HUES6 (cell line): ENCODE results near the gene SYCE1L.
"Not testable (repeated sequence)": the region's sequence is repeated elsewhere in the genome, so short reads cannot be mapped to it uniquely, and the experiment has no call there.

Experiments
- H3K27ac ChIP-seq: 2 replicates; pipeline ENCODE4 v1.7.0; 2013; ENCODE audit warnings: low read depth, mild to moderate bottlenecking, low read length, inconsistent platforms
- H3K27me3 ChIP-seq: 2 replicates; pipeline ENCODE4 v1.6.1; 2013; ENCODE audit warnings: low read length; ENCODE audit not compliant: control insufficient read depth, insufficient read depth
- H3K36me3 ChIP-seq: 2 replicates; pipeline ENCODE4 v1.6.1; 2013; ENCODE audit warnings: low read length; ENCODE audit not compliant: control insufficient read depth, insufficient read depth
- H3K4me1 ChIP-seq: 2 replicates; pipeline ENCODE4 v1.6.1; 2013; ENCODE audit warnings: low read length; ENCODE audit not compliant: control insufficient read depth, insufficient read depth
- H3K4me3 ChIP-seq: 2 replicates; pipeline ENCODE4 v1.5.1; 2013; ENCODE audit warnings: low read depth, low read length
- H3K9ac ChIP-seq: one replicate; pipeline ENCODE4 v1.6.1; 2013; ENCODE audit warnings: mild to moderate bottlenecking, low read length
- H3K9me3 ChIP-seq: 2 replicates; pipeline ENCODE4 v1.6.1; 2013; ENCODE audit warnings: low read depth, low read length; ENCODE audit not compliant: control insufficient read depth, insufficient read depth

The SYCE1L gene

DNA sequence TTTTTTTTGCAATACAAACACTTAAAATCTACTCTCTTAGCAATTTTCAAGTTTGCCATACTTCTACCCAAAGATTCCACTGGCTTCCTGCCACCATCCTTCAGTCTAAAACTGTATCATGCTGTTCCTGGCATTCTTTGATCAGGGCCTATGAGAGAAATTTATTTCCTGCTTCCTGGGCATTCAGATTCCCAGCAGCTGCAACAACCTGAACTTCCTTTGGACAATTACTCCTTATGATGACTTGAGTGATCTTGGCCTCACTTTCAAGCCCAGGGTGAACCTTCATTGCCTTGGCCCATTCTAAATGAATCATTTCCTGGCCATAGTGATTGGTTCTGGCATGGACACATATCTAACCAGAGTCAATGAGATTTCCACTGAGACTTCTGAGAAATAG, 26.3 kb upstream of the SYCE1L start:
- Histone ChIP-seq H3K4me3 (no peak overlapping the region), H3K27me3 (no peaks in the 10 kb centered on the region), H3K4me1 (no peaks in the 10 kb centered on the region), H3K9ac (no peak overlapping the region), H3K9me3 (no peaks in the 10 kb centered on the region), H3K36me3 (no peaks in the 10 kb centered on the region), H3K27ac (no peak overlapping the region)

DNA sequence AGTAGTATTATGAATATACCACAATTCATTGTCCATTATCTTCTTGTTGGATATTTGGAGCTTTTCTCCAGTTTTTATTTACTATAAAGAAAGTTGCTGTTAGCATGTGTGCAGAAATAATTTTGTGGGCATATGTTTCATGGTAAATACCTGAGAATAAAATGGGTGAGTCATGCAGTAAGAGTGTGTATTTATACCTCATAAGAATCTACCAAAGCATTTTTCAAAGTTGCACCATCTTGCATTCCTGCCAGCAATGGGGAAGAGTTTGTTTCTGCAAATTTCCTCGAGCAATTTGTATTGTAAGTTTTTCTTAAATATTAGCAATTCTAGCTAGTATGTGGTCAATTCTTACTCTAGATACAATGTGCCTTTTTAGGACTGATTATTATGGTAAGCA, 16.1 kb upstream of the SYCE1L start:
- Histone ChIP-seq H3K27me3 (no peaks in the 10 kb centered on the region; the same call in 1 of the 2 replicates), H3K4me1 (no peaks in the 10 kb centered on the region), H3K27ac (no peak overlapping the region), H3K9me3 (no peaks in the 10 kb centered on the region), H3K4me3 (no peak overlapping the region), H3K36me3 (no peaks in the 10 kb centered on the region), H3K9ac (no peak overlapping the region)

GRCh38 chr16:77186298-77186697, 12.9 kb upstream of the SYCE1L start:
- not testable (repeated sequence) for H3K4me1 ChIP-seq, H3K36me3 ChIP-seq, H3K9me3 ChIP-seq, H3K9ac ChIP-seq, H3K27ac ChIP-seq, H3K4me3 ChIP-seq, H3K27me3 ChIP-seq

- Histone ChIP-seq H3K27me3 (no peaks in the 10 kb centered on the region), H3K4me1 (0 out of 2 replicates have a peak, but pooled peaks cover 4% of the 10 kb centered on the region), H3K9me3 (no peaks in the 10 kb centered on the region), H3K9ac (peak overlapping the region; percentile 85), H3K36me3 (peaks cover 16% of the 10 kb centered on the region), H3K27ac (no peak overlapping the region), H3K4me3 (peak overlapping the region; percentile 83)
Observed at GRCh38 chr16:77190190-77190477, 9.1 kb upstream of the SYCE1L start.

DNA sequence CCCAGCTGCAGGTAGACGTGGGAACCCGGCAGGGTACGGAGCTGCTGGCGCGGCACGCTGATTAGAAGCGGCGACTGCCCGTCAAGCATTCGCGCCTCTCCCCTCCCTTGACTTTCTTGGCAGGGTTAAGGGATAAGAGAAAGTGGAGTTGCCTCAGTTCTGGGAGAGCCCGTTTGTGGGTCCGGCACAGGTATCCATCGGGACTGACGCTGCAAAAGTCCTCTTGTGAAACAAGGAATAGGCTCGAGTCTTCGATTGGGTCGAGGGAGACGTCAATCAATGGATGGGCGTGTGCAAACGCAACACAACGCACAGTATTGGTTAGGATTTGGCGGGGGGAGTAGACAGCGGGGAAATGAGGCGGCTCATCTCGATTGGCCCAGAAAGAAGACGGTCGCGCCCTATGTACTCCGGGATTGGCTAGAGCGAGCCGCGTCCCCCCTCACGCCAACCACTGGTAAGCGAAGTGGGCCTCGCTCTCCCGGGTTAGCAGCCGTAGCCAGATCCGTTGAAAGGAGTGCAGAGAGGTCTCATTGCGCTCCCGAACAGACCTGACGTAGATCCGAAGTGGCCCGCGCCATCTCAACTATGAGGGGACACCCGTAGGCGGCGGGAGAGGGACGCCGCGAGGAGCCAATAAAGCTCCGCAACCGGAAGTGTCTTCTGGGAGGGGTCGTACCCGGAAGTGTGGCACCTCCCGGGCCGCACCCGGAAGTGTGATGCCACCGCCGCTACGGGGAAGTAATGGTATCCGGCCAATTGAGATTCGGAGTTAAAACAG, 8.5 kb upstream of the SYCE1L start, which contains the start of gene MON1B:
MON1B (plus strand) TSS at position 713 of the 781 bp plus-strand sequence. CDS start 296 bp downstream, outside the sequence.
- H3K9me3 ChIP-seq = no peaks in the 10 kb centered on the region
- H3K36me3 ChIP-seq = peaks cover 21% of the 10 kb centered on the region
- H3K4me1 ChIP-seq = 0 out of 2 replicates have a peak, but pooled peaks cover 4% of the 10 kb centered on the region
- H3K4me3 ChIP-seq = peak within 1 kb of the TSS; percentile 83
- peak within 1 kb of the TSS; percentile 85 for H3K9ac ChIP-seq
- peak within 1 kb of the TSS; percentile 79 for H3K27ac ChIP-seq
- H3K27me3 ChIP-seq = no peaks in the 10 kb centered on the region

GRCh38 chr16:77191259-77191969, 7.8 kb upstream of the SYCE1L start:
- H3K4me1 ChIP-seq = 0 out of 2 replicates have a peak, but pooled peaks cover 4% of the 10 kb centered on the region
- H3K36me3 ChIP-seq = peaks cover 25% of the 10 kb centered on the region
- H3K27me3 ChIP-seq = no peaks in the 10 kb centered on the region
- H3K9ac ChIP-seq = peak overlapping the region; percentile 85
- peak overlapping the region; percentile 79 for H3K27ac ChIP-seq
- peak overlapping the region; percentile 83 for H3K4me3 ChIP-seq
- no peaks in the 10 kb centered on the region for H3K9me3 ChIP-seq

GRCh38 chr16:77193377-77193776, 5.8 kb upstream of the SYCE1L start:
- peaks cover 37% of the 10 kb centered on the region for H3K36me3 ChIP-seq
- H3K27me3 ChIP-seq = no peaks in the 10 kb centered on the region
- no peaks in the 10 kb centered on the region for H3K9me3 ChIP-seq
- no peak overlapping the region for H3K9ac ChIP-seq
- H3K4me3 ChIP-seq = no peak overlapping the region
- H3K27ac ChIP-seq = no peak overlapping the region
- H3K4me1 ChIP-seq = 0 out of 2 replicates have a peak, but pooled peaks cover 4% of the 10 kb centered on the region

DNA sequence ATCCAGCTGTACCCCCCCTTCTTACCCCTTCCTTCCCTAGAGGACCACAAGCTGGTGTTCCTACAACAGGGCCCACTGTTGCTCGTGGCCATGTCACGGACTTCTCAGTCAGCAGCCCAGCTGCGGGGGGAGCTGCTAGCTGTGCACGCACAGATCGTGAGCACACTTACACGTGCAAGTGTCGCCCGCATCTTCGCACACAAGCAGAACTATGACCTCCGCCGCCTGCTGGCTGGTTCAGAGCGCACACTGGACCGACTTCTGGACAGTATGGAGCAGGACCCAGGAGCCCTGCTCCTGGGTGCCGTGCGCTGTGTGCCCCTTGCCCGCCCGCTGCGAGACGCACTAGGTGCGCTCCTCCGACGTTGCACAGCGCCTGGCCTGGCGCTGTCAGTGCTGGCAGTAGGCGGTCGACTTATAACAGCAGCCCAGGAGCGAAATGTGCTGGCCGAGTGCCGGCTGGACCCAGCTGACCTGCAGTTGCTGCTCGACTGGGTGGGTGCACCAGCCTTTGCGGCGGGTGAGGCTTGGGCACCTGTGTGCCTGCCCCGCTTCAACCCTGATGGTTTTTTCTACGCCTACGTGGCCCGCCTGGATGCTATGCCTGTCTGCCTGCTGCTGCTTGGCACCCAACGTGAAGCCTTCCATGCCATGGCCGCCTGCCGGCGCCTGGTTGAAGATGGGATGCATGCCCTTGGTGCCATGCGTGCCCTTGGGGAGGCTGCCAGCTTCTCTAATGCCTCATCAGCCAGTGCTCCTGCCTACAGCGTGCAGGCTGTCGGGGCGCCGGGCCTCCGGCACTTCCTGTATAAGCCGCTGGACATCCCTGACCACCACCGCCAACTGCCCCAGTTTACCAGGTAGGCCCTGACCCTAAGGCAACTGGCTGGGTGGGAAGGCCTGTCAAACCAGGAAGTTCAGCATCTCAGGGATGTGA, 4.6 kb upstream of the SYCE1L start:
- no peak overlapping the region for H3K9ac ChIP-seq
- H3K4me1 ChIP-seq = 0 out of 2 replicates have a peak, but pooled peaks cover 4% of the 10 kb centered on the region
- no peaks in the 10 kb centered on the region for H3K27me3 ChIP-seq
- no peak overlapping the region for H3K4me3 ChIP-seq
- peaks cover 49% of the 10 kb centered on the region for H3K36me3 ChIP-seq
- no peak overlapping the region for H3K27ac ChIP-seq
- H3K9me3 ChIP-seq = no peaks in the 10 kb centered on the region

DNA sequence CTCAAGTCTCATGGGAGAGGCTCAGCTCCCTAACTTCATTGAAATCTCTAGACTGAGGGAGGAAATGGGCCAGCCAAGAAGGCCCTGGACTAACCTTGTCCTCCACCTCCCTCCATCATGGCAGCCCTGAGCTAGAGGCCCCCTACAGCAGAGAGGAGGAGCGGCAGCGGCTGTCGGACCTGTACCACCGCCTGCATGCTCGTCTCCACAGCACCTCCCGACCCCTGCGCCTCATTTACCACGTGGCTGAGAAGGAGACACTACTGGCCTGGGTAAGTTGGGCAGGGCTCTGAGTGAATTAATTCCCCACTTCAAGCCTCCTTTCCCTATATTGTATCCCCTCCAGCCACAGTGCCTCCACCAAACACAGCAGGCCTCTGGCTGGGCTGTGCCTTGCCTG, 3.8 kb upstream of the SYCE1L start:
- no peaks in the 10 kb centered on the region for H3K9me3 ChIP-seq
- H3K27me3 ChIP-seq = no peaks in the 10 kb centered on the region
- no peak overlapping the region for H3K27ac ChIP-seq
- 0 out of 2 replicates have a peak, but pooled peaks cover 4% of the 10 kb centered on the region for H3K4me1 ChIP-seq
- H3K9ac ChIP-seq = no peak overlapping the region
- H3K4me3 ChIP-seq = no peak overlapping the region
- peaks cover 52% of the 10 kb centered on the region for H3K36me3 ChIP-seq

- Histone ChIP-seq H3K9ac (no peak overlapping the region), H3K27me3 (no peaks in the 10 kb centered on the region), H3K27ac (no peak overlapping the region), H3K4me1 (no peaks in the 10 kb centered on the region), H3K9me3 (no peaks in the 10 kb centered on the region), H3K36me3 (peaks cover 56% of the 10 kb centered on the region), H3K4me3 (no peak overlapping the region)
Observed at GRCh38 chr16:77197747-77198146, 1.5 kb upstream of the SYCE1L start.
